Airway epithelial cell (primary cell): Measurements from ENCODE around the gene PDZD8. TPM values are rescaled to one million over a fixed set of nuclear protein-coding genes. Genes with fewer than 3 reads are reported as not detected.

Experiments
- total RNA-seq: library from RNA; depleted of rRNA; stranded (reverse); fragments of >200 nt; gene quantifications from 2 replicates; pipeline ENCODE4 v1.2.3, GENCODE V29; 2015

PDZD8 gene, protein sequence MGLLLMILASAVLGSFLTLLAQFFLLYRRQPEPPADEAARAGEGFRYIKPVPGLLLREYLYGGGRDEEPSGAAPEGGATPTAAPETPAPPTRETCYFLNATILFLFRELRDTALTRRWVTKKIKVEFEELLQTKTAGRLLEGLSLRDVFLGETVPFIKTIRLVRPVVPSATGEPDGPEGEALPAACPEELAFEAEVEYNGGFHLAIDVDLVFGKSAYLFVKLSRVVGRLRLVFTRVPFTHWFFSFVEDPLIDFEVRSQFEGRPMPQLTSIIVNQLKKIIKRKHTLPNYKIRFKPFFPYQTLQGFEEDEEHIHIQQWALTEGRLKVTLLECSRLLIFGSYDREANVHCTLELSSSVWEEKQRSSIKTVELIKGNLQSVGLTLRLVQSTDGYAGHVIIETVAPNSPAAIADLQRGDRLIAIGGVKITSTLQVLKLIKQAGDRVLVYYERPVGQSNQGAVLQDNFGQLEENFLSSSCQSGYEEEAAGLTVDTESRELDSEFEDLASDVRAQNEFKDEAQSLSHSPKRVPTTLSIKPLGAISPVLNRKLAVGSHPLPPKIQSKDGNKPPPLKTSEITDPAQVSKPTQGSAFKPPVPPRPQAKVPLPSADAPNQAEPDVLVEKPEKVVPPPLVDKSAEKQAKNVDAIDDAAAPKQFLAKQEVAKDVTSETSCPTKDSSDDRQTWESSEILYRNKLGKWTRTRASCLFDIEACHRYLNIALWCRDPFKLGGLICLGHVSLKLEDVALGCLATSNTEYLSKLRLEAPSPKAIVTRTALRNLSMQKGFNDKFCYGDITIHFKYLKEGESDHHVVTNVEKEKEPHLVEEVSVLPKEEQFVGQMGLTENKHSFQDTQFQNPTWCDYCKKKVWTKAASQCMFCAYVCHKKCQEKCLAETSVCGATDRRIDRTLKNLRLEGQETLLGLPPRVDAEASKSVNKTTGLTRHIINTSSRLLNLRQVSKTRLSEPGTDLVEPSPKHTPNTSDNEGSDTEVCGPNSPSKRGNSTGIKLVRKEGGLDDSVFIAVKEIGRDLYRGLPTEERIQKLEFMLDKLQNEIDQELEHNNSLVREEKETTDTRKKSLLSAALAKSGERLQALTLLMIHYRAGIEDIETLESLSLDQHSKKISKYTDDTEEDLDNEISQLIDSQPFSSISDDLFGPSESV
- 14.4 and 23.8 TPM in 2 replicates for total RNA-seq

DNA sequence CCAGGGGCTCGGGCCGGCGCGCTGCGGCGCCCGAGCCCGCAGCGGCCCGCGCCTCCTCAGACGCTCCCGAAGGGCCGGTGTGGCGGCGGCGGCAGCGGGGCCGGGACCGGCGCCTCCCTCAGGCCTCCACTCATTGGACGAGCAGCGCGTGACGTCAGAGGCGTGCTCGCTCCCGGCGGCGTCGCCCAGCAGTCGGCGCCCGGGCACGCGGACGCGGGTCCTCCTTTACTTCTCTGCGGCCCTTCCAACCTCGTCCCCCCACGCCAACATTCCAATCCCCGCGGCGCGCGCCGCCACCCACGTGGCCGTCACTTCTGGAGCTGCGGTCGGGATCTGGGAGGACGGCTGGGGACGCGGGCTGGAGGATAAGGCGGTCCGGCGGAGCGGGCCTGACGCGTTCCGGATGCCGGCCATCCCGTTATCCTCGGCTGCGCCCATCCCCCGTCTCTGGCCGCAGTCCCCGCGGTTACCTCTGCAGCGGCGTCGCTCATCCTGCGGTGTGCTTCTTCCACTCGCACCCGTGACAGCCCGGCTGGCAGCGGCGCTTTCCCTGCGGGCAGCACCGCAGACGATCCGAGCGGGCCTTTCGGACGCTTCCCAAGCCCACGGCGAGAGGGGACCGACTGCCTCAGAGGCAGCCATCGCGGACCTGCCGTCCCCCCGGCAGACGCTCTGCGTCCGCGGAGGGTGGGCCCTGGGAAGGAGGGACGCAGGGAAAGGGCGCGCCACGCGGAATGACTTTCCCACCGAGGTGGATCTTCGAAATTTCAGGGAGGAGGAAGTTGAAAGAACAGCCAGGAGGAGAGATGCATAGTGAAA is at the start of gene PDZD8:
TSS of gene PDZD8 (minus strand) at position 81 of the 819 bp plus-strand sequence. CDS start 213 bp downstream, outside the sequence.

DNA sequence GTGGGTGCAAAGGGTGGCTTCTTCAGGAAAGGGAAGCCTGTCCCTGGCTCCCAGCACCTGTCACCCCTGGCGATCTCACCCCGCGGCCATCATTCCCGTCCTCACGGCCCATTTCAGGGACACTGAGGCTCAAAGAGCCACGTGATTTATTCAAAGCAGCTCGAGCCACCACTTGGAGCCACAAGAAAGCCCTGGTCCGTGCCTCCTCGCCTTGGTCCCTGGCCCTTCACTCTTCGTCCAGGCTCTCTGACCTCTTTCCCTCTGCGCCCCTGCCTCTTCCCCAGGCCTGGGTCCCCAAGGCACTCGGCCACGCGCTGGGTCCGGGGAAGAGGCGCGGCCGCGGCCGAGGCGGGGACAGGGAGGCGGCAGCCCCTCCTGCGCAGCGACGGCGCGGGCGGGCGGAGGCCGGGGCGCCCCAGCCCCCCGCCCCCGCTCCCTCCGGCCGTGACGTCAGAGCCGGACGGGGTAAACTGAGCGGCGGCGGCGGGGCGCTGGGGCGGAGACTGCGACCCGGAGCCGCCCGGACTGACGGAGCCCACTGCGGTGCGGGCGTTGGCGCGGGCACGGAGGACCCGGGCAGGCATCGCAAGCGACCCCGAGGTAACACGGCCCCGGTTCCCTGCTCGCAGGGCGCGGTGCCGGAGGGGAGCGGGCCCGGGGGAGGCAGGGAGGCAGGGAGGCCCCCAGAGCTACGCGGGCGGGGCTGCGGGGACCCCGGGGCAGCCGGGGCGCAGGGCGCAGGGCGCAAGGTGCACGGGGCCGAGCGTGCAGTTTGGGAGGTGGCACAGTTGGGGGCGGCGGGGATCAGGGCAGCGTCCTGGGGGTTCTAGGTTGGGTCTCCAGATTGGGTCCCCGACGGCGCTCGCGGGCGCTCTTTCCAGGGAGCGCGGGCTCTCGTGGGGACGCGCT is 134.4 kb downstream of the PDZD8 start, which contains the start of gene SLC18A2:
TSS of gene SLC18A2 (plus strand) at position 494 of the 909 bp plus-strand sequence. CDS start 580 bp downstream, outside the sequence.

Other genes starting within 250 kb of the PDZD8 start
- gene VAX1, start 237.2 kb downstream of the PDZD8 start, total RNA-seq = not detected in 2 replicates
- gene KCNK18, start 178.0 kb downstream of the PDZD8 start, total RNA-seq = not detected in 2 replicates
- gene SLC18A2, start 134.3 kb downstream of the PDZD8 start, total RNA-seq = not detected in 2 replicates
- gene EMX2, start 167.3 kb upstream of the PDZD8 start, total RNA-seq = not detected in 2 replicates